HG02973 (cell line): ENCODE results near the gene ATAD2B.
A peak's percentile ranks its signal among the peaks of the same experiment; 100 is the strongest.
"Not testable (repeated sequence)": the region's sequence is repeated elsewhere in the genome, so short reads cannot be mapped to it uniquely, and the experiment has no call there.

Experiments
- ATAC-seq: cut with Tn5 transposase; IDR thresholded peaks from one replicate; pipeline ENCODE4 v1.9.1; 2021; ENCODE audit warnings: moderate library complexity; ENCODE audit not compliant: unreplicated experiment

The ATAD2B gene

GRCh38 chr2:23926750-23927571, at the start of gene ATAD2B:
TSS of gene ATAD2B (minus strand) at chr2:23927123. CDS start at chr2:23926770, 353 bp downstream.
- ATAC-seq, result peak; percentile 75

GRCh38 chr2:23967846-23968245, 40.9 kb upstream of the ATAD2B start:
- no peak for ATAC-seq

GRCh38 chr2:23954325-23955014, 27.5 kb upstream of the ATAD2B start:
- ATAC-seq, result no peak

- no peak for ATAC-seq
Observed at GRCh38 chr2:23953625-23954024, 26.7 kb upstream of the ATAD2B start.

GRCh38 chr2:23952558-23952957, 25.6 kb upstream of the ATAD2B start:
- ATAC-seq, result not testable (repeated sequence)

GRCh38 chr2:23947350-23947749, 20.4 kb upstream of the ATAD2B start:
- ATAC-seq, result no peak

GRCh38 chr2:23944976-23945375, 18.1 kb upstream of the ATAD2B start:
- no peak for ATAC-seq

GRCh38 chr2:23944527-23944926, 17.6 kb upstream of the ATAD2B start:
- ATAC-seq, result no peak

GRCh38 chr2:23943666-23944065, 16.7 kb upstream of the ATAD2B start:
- ATAC-seq, result no peak

GRCh38 chr2:23941644-23942043, 14.7 kb upstream of the ATAD2B start:
- ATAC-seq, result no peak

- ATAC-seq, result peak; percentile 52
Observed at GRCh38 chr2:23940718-23941620, 14.0 kb upstream of the ATAD2B start.

- ATAC-seq, result peak; percentile 75
Observed at GRCh38 chr2:23939987-23940717, 13.2 kb upstream of the ATAD2B start, which contains the start of gene UBXN2A. TSS of gene UBXN2A (plus strand) at chr2:23940463. CDS start at chr2:23958315, 17,852 bp downstream.

- ATAC-seq, result no peak
Observed at GRCh38 chr2:23934259-23934658, 7.3 kb upstream of the ATAD2B start.

GRCh38 chr2:23926290-23926749, 603 bp downstream of the ATAD2B start:
- peak; percentile 19 for ATAC-seq

- ATAC-seq, result peak; percentile 53
Observed at GRCh38 chr2:23925702-23926289, 1.1 kb downstream of the ATAD2B start.

GRCh38 chr2:23924589-23925359, 2.1 kb downstream of the ATAD2B start:
- ATAC-seq, result no peak

- no peak for ATAC-seq
Observed at GRCh38 chr2:23918837-23919489, 8.0 kb downstream of the ATAD2B start.

GRCh38 chr2:23916727-23917405, 10.1 kb downstream of the ATAD2B start:
- ATAC-seq, result no peak
